ENCODE measurements around the gene SLC44A3. TPM values are rescaled to one million over a fixed set of nuclear protein-coding genes. Genes with fewer than 3 reads are reported as not detected.

The SLC44A3 gene
- total and polyA plus RNA-seq, 9 of the 15 experiments (the other 6 are each of a cell fraction or from before 2014, with no cell fraction given) = not detected

DNA sequence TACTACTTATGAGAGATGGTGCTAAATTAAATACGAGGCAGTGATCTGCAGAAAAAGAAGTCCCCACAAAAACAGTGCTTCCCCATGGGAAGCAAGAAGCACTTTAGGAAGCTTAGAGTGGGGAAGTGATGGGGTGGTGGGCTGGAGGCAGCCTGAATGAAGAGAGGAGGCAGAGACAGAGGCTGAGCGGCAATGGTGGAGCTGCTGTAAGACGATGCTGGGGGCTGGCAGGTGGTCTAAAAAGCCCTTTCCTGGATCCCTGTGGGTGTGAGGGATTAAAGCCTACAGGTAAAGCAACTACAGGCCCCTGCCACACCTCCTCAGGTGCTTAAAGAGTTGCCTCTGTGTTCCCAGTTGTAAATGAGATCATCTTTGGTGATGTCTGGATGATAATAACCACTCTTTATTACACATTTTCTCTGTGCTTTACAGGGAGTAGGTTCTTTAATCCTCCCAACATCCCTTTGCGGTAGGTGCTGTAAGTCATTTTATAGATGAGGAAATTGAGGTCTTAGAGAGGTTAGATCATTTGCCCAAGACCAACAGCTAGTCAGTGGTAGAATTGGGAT lies 67.5 kb downstream of the SLC44A3 start (continued):
- TF ChIP-seq, protein P1, sequence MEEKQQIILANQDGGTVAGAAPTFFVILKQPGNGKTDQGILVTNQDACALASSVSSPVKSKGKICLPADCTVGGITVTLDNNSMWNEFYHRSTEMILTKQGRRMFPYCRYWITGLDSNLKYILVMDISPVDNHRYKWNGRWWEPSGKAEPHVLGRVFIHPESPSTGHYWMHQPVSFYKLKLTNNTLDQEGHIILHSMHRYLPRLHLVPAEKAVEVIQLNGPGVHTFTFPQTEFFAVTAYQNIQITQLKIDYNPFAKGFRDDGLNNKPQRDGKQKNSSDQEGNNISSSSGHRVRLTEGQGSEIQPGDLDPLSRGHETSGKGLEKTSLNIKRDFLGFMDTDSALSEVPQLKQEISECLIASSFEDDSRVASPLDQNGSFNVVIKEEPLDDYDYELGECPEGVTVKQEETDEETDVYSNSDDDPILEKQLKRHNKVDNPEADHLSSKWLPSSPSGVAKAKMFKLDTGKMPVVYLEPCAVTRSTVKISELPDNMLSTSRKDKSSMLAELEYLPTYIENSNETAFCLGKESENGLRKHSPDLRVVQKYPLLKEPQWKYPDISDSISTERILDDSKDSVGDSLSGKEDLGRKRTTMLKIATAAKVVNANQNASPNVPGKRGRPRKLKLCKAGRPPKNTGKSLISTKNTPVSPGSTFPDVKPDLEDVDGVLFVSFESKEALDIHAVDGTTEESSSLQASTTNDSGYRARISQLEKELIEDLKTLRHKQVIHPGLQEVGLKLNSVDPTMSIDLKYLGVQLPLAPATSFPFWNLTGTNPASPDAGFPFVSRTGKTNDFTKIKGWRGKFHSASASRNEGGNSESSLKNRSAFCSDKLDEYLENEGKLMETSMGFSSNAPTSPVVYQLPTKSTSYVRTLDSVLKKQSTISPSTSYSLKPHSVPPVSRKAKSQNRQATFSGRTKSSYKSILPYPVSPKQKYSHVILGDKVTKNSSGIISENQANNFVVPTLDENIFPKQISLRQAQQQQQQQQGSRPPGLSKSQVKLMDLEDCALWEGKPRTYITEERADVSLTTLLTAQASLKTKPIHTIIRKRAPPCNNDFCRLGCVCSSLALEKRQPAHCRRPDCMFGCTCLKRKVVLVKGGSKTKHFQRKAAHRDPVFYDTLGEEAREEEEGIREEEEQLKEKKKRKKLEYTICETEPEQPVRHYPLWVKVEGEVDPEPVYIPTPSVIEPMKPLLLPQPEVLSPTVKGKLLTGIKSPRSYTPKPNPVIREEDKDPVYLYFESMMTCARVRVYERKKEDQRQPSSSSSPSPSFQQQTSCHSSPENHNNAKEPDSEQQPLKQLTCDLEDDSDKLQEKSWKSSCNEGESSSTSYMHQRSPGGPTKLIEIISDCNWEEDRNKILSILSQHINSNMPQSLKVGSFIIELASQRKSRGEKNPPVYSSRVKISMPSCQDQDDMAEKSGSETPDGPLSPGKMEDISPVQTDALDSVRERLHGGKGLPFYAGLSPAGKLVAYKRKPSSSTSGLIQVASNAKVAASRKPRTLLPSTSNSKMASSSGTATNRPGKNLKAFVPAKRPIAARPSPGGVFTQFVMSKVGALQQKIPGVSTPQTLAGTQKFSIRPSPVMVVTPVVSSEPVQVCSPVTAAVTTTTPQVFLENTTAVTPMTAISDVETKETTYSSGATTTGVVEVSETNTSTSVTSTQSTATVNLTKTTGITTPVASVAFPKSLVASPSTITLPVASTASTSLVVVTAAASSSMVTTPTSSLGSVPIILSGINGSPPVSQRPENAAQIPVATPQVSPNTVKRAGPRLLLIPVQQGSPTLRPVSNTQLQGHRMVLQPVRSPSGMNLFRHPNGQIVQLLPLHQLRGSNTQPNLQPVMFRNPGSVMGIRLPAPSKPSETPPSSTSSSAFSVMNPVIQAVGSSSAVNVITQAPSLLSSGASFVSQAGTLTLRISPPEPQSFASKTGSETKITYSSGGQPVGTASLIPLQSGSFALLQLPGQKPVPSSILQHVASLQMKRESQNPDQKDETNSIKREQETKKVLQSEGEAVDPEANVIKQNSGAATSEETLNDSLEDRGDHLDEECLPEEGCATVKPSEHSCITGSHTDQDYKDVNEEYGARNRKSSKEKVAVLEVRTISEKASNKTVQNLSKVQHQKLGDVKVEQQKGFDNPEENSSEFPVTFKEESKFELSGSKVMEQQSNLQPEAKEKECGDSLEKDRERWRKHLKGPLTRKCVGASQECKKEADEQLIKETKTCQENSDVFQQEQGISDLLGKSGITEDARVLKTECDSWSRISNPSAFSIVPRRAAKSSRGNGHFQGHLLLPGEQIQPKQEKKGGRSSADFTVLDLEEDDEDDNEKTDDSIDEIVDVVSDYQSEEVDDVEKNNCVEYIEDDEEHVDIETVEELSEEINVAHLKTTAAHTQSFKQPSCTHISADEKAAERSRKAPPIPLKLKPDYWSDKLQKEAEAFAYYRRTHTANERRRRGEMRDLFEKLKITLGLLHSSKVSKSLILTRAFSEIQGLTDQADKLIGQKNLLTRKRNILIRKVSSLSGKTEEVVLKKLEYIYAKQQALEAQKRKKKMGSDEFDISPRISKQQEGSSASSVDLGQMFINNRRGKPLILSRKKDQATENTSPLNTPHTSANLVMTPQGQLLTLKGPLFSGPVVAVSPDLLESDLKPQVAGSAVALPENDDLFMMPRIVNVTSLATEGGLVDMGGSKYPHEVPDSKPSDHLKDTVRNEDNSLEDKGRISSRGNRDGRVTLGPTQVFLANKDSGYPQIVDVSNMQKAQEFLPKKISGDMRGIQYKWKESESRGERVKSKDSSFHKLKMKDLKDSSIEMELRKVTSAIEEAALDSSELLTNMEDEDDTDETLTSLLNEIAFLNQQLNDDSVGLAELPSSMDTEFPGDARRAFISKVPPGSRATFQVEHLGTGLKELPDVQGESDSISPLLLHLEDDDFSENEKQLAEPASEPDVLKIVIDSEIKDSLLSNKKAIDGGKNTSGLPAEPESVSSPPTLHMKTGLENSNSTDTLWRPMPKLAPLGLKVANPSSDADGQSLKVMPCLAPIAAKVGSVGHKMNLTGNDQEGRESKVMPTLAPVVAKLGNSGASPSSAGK (IDR thresholded peaks at IDR 0.05) = no peak
- TF ChIP-seq KLF13 (tag; IDR thresholded peaks at IDR 0.05; ENCODE audit: borderline replicate concordance, low read depth) = no peak
- no peak for TF ChIP-seq ZFPM2 (CRISPR knock-in tag; IDR thresholded peaks at IDR 0.05)
- no peak for TF ChIP-seq PYGO2 (tag; IDR thresholded peaks at IDR 0.05)
- no peak for TF ChIP-seq MCM7 (IDR thresholded peaks at IDR 0.05)
- no peak for TF ChIP-seq GTF2A2 (tag; IDR thresholded peaks at IDR 0.05)
- TF ChIP-seq TAF9B (IDR thresholded peaks at IDR 0.05; ENCODE audit: partially characterized antibody) = no peak
- TF ChIP-seq, protein P2, sequence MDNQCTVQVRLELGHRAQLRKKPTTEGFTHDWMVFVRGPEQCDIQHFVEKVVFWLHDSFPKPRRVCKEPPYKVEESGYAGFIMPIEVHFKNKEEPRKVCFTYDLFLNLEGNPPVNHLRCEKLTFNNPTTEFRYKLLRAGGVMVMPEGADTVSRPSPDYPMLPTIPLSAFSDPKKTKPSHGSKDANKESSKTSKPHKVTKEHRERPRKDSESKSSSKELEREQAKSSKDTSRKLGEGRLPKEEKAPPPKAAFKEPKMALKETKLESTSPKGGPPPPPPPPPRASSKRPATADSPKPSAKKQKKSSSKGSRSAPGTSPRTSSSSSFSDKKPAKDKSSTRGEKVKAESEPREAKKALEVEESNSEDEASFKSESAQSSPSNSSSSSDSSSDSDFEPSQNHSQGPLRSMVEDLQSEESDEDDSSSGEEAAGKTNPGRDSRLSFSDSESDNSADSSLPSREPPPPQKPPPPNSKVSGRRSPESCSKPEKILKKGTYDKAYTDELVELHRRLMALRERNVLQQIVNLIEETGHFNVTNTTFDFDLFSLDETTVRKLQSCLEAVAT (IDR thresholded peaks at IDR 0.05) = no peak
- no peak for TF ChIP-seq TOE1 (IDR thresholded peaks at IDR 0.05; ENCODE audit: borderline replicate concordance)
- TF ChIP-seq TOE1 (CRISPR knock-in tag; IDR thresholded peaks at IDR 0.05; ENCODE audit: borderline replicate concordance, low read depth) = no peak
- TF ChIP-seq ETV1 (tag; conservative IDR thresholded peaks at IDR 0.05; ENCODE audit: low read depth) = no peak
- no peak for TF ChIP-seq NFIC (IDR thresholded peaks at IDR 0.05)
- TF ChIP-seq, protein P3, sequence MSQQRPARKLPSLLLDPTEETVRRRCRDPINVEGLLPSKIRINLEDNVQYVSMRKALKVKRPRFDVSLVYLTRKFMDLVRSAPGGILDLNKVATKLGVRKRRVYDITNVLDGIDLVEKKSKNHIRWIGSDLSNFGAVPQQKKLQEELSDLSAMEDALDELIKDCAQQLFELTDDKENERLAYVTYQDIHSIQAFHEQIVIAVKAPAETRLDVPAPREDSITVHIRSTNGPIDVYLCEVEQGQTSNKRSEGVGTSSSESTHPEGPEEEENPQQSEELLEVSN (IDR thresholded peaks at IDR 0.05; ENCODE audit: borderline replicate concordance in 1 of 2, extremely low read depth in 1 of 2, insufficient read depth in 1 of 2, insufficient read length in 1 of 2, low read depth in 1 of 2, low read length in 1 of 2, poor library complexity in 1 of 2, severe bottlenecking in 1 of 2) = no peak

Data from K562 (cell line).